Measurements from ENCODE around the gene TEX2. TPM values are rescaled to one million over a fixed set of nuclear protein-coding genes. Genes with fewer than 3 reads are reported as not detected.
A peak's percentile ranks its signal among the peaks of the same experiment; 100 is the strongest.

The TEX2 gene
- polyA plus RNA-seq, 3 donors, result 6.5 to 8.7 (median 7.8) TPM

DNA sequence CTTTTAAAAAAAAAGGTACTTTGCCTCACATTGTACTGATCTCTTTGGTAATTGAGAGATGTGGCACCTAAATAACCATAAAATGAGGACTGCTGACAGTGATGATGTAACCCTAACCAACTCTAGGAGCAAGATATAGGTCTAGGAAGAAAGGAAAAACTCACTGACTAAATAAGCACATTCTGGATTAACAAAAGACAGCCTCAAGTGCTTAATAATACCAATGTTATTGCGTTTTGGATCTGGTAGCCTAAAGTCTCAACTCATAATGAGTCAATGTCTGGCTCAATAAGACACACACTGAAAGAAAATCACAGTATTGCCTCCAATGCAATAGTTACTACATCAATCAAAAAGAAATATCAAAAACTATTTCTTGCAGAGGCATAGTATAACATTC lies 136.1 kb downstream of the TEX2 start:
- H3K4me1 ChIP-seq (ENCODE audit: control insufficient read depth in 1 of 2, insufficient read depth in 2 of 2, low read length in 2 of 2), result peaks cover 40 to 47% of the 10 kb centered on the region in 2 donors

GRCh38 chr17:64125937-64126336 lies 137.1 kb downstream of the TEX2 start:
- Histone ChIP-seq H3K27me3 (ENCODE audit: control insufficient read depth in 2 of 2, insufficient read depth in 2 of 2, low read length in 2 of 2) (no peaks in the 10 kb centered on the region), H3K4me1 (ENCODE audit: control insufficient read depth in 1 of 2, insufficient read depth in 2 of 2, low read length in 2 of 2) (peaks cover 36 to 47% of the 10 kb centered on the region in 2 donors), H3K4me2 (replicated peaks; ENCODE audit: extremely low read depth, low read length, poor library complexity, severe bottlenecking) (no peak overlapping the region), H2AFZ (ENCODE audit: insufficient read depth, low read depth, low read length, poor library complexity, severe bottlenecking) (no peak overlapping the region), H3K27ac (ENCODE audit: low read depth in 1 of 2, low read length in 2 of 2) (no peak overlapping the region), H3K79me2 (ENCODE audit: insufficient read depth, low read length) (peaks cover 87% of the 10 kb centered on the region), H3K4me3 (replicated peaks in 1 of 3; ENCODE audit: low read depth in 2 of 3, low read length in 3 of 3) (no peak overlapping the region), H4K20me1 (ENCODE audit: insufficient read depth, low read length) (peaks cover 75% of the 10 kb centered on the region), H3K9ac (ENCODE audit: insufficient read depth, low read length, poor library complexity, severe bottlenecking) (no peak overlapping the region), H3K36me3 (replicated peaks in 1 of 2; ENCODE audit: control insufficient read depth in 1 of 2, insufficient read depth in 2 of 2, low read length in 2 of 2) (peaks cover 0 to 11% of the 10 kb centered on the region in 2 donors), H3K9me3 (replicated peaks in 1 of 2; ENCODE audit: control insufficient read depth in 1 of 2, insufficient read depth in 1 of 2, low read length in 2 of 2) (no peaks in the 10 kb centered on the region)
- peaks cover 48% of the 10 kb centered on the region for H3K4me1 Mint-ChIP-seq
- WGBS (ENCODE audit: insufficient coverage), result no CpG with 5 or more reads among the region's 3 CpGs
- DNase-seq, result no peak
- H3K9me3 Mint-ChIP-seq, result peaks cover 0 to 4% (median 0%) of the 10 kb centered on the region in 7 donors
- intact Hi-C loops (cut with micrococcal nuclease), result no loop called here
- TF ChIP-seq, protein P1, sequence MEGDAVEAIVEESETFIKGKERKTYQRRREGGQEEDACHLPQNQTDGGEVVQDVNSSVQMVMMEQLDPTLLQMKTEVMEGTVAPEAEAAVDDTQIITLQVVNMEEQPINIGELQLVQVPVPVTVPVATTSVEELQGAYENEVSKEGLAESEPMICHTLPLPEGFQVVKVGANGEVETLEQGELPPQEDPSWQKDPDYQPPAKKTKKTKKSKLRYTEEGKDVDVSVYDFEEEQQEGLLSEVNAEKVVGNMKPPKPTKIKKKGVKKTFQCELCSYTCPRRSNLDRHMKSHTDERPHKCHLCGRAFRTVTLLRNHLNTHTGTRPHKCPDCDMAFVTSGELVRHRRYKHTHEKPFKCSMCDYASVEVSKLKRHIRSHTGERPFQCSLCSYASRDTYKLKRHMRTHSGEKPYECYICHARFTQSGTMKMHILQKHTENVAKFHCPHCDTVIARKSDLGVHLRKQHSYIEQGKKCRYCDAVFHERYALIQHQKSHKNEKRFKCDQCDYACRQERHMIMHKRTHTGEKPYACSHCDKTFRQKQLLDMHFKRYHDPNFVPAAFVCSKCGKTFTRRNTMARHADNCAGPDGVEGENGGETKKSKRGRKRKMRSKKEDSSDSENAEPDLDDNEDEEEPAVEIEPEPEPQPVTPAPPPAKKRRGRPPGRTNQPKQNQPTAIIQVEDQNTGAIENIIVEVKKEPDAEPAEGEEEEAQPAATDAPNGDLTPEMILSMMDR (IDR thresholded peaks at IDR 0.05), result no peak
- H3K36me3 Mint-ChIP-seq, result peaks cover 28 to 36% of the 10 kb centered on the region in 2 donors
- H3K27ac Mint-ChIP-seq, result peak overlapping the region in 1 of 7 donors; percentile 6
- H3K4me3 Mint-ChIP-seq, result no peak overlapping the region
- no peaks in the 10 kb centered on the region for H3K27me3 Mint-ChIP-seq (ENCODE audit: low read depth in 3 of 3)

More for the DNA sequence above, 136.1 kb downstream of the TEX2 start:
- H3K4me3 Mint-ChIP-seq, result peak overlapping the region in 1 of 2 donors; percentile 53
- H3K9me3 Mint-ChIP-seq, result peaks cover 0 to 4% (median 0%) of the 10 kb centered on the region in 7 donors
- H3K27me3 Mint-ChIP-seq (ENCODE audit: low read depth in 3 of 3), result no peaks in the 10 kb centered on the region
- intact Hi-C loops (cut with micrococcal nuclease), result no loop called here
- DNase-seq, result no peak
- Histone ChIP-seq H3K27ac (ENCODE audit: low read depth in 1 of 2, low read length in 2 of 2) (no peak overlapping the region), H3K4me3 (replicated peaks in 1 of 3; ENCODE audit: low read depth in 2 of 3, low read length in 3 of 3) (no peak overlapping the region), H3K9ac (ENCODE audit: insufficient read depth, low read length, poor library complexity, severe bottlenecking) (no peak overlapping the region), H3K27me3 (ENCODE audit: control insufficient read depth in 2 of 2, insufficient read depth in 2 of 2, low read length in 2 of 2) (no peaks in the 10 kb centered on the region), H3K79me2 (ENCODE audit: insufficient read depth, low read length) (peaks cover 78% of the 10 kb centered on the region), H2AFZ (ENCODE audit: insufficient read depth, low read depth, low read length, poor library complexity, severe bottlenecking) (no peak overlapping the region), H3K4me2 (replicated peaks; ENCODE audit: extremely low read depth, low read length, poor library complexity, severe bottlenecking) (no peak overlapping the region), H3K9me3 (replicated peaks in 1 of 2; ENCODE audit: control insufficient read depth in 1 of 2, insufficient read depth in 1 of 2, low read length in 2 of 2) (no peaks in the 10 kb centered on the region), H4K20me1 (ENCODE audit: insufficient read depth, low read length) (peaks cover 67% of the 10 kb centered on the region), H3K36me3 (replicated peaks in 1 of 2; ENCODE audit: control insufficient read depth in 1 of 2, insufficient read depth in 2 of 2, low read length in 2 of 2) (peaks cover 0 to 11% of the 10 kb centered on the region in 2 donors)
- peaks cover 47% of the 10 kb centered on the region for H3K4me1 Mint-ChIP-seq
- H3K36me3 Mint-ChIP-seq, result peaks cover 24 to 27% of the 10 kb centered on the region in 2 donors
- H3K27ac Mint-ChIP-seq, result no peak overlapping the region
- TF ChIP-seq, protein P1 (IDR thresholded peaks at IDR 0.05), result no peak
- no CpG with 5 or more reads among the region's 1 CpG for WGBS (ENCODE audit: insufficient coverage)

Data from CD14-positive monocyte (primary cell).